ENCODE data around the gene KIF26A.

The KIF26A gene

GRCh38 chr14:104138098-104138717 is at the start of gene KIF26A (continued):
- TF ChIP-seq ZNF664 (tag by site-specific recombination; IDR thresholded peaks at IDR 0.05) = no peak
- no peak for TF ChIP-seq ZNF404 (tag by site-specific recombination; IDR thresholded peaks at IDR 0.05)
- no peak for TF ChIP-seq ZNF221 (tag by site-specific recombination; IDR thresholded peaks at IDR 0.05; ENCODE audit: borderline replicate concordance)
- no peak for TF ChIP-seq ZNF830 (tag by site-specific recombination; IDR thresholded peaks at IDR 0.05; ENCODE audit: low read depth)
- no peak for TF ChIP-seq ZNF37A (tag by site-specific recombination; IDR thresholded peaks at IDR 0.05)
- TF ChIP-seq ZNF624 (tag by site-specific recombination; IDR thresholded peaks at IDR 0.05) = no peak
- no peak for TF ChIP-seq SALL2 (tag by site-specific recombination; IDR thresholded peaks at IDR 0.05; ENCODE audit: borderline replicate concordance)
- TF ChIP-seq ZNF510 (tag by site-specific recombination; IDR thresholded peaks at IDR 0.05; ENCODE audit: insufficient replicate concordance) = no peak
- no peak for TF ChIP-seq OVOL3 (tag by site-specific recombination; IDR thresholded peaks at IDR 0.05)
- no peak for TF ChIP-seq ZNF521 (tag by site-specific recombination; IDR thresholded peaks at IDR 0.05)
- no peak for TF ChIP-seq ZNF274 (IDR thresholded peaks at IDR 0.05; ENCODE audit: low read length)
- TF ChIP-seq ZNF274 (tag by site-specific recombination; IDR thresholded peaks at IDR 0.05; ENCODE audit: borderline replicate concordance) = no peak
- no peak for TF ChIP-seq INSM2 (tag by site-specific recombination; IDR thresholded peaks at IDR 0.05)
- no peak for TF ChIP-seq ZSCAN5A (tag by site-specific recombination; IDR thresholded peaks at IDR 0.05)
- TF ChIP-seq ZBTB44 (tag by site-specific recombination; IDR thresholded peaks at IDR 0.05) = no peak
- no peak for TF ChIP-seq ZSCAN23 (tag by site-specific recombination; IDR thresholded peaks at IDR 0.05)
- no peak for TF ChIP-seq ZNF747 (tag by site-specific recombination; IDR thresholded peaks at IDR 0.05)
- 0 out of 2 replicates have a peak, but pooled peaks have one; percentile 25 for TF ChIP-seq ZSCAN4 (tag by site-specific recombination; IDR thresholded peaks at IDR 0.05)
- TF ChIP-seq ZFHX2 (tag by site-specific recombination; conservative IDR thresholded peaks at IDR 0.05) = peak; percentile 8; the same call in 1 of the 2 replicates
- TF ChIP-seq EGR2 (tag by site-specific recombination; IDR thresholded peaks at IDR 0.05; ENCODE audit: low read depth) = peak; percentile 46; the same call in 1 of the 2 replicates
- no peak for TF ChIP-seq REPIN1 (tag by site-specific recombination; IDR thresholded peaks at IDR 0.05; ENCODE audit: low read depth)
- no peak for TF ChIP-seq ZNF621 (tag by site-specific recombination; IDR thresholded peaks at IDR 0.05)
- no peak for TF ChIP-seq ZNF302 (tag by site-specific recombination; IDR thresholded peaks at IDR 0.05; ENCODE audit: low read depth)
- TF ChIP-seq ZNF416 (tag by site-specific recombination; IDR thresholded peaks at IDR 0.05) = no peak
- TF ChIP-seq YY1 (tag by site-specific recombination; IDR thresholded peaks at IDR 0.05) = no peak
- no peak for TF ChIP-seq RBAK (tag by site-specific recombination; IDR thresholded peaks at IDR 0.05)
- peak; percentile 5 for TF ChIP-seq ZNF335 (tag by site-specific recombination; conservative IDR thresholded peaks at IDR 0.05)
- TF ChIP-seq GLI4 (tag by site-specific recombination; IDR thresholded peaks at IDR 0.05) = no peak
- 0 out of 2 replicates have a peak, but pooled peaks have one; percentile 4 for TF ChIP-seq ZIC2 (tag by site-specific recombination; IDR thresholded peaks at IDR 0.05)
- peak; percentile 62; the same call in 1 of the 2 replicates for TF ChIP-seq GLIS1 (tag by site-specific recombination; IDR thresholded peaks at IDR 0.05)
- TF ChIP-seq ZEB2 (tag by site-specific recombination; IDR thresholded peaks at IDR 0.05) = no peak

Measured in HEK293 (cell line).